GM12878 (cell line): ENCODE measurements around the gene MYH9. TPM values are rescaled to one million over a fixed set of nuclear protein-coding genes. Genes with fewer than 3 reads are reported as not detected.

Experiments used
- ATAC-seq: fragments of 200-7000 bp; cut with Tn5 transposase; 3 replicates; pipeline ENCODE4 v1.9.1; 2020; ENCODE audit warnings: mild to moderate bottlenecking, moderate library complexity
- BruUV-seq: library from RNA; stranded (reverse); fragments of 400-500 nt; replicated peaks from 2 replicates; lab custom pipeline; 2021; lab: Mats Ljungman, UMichigan
- CTCF ChIA-PET: fragments of 300-600 bp; sonication (Branson Sonifier 250); formaldehyde crosslinking; extraction: SDS; loops from one replicate; lab custom pipeline; 2021; ENCODE audit warnings: inconsistent platforms; lab: Yijun Ruan, JAX
- POLR2A ChIA-PET: fragments of 350-600 bp; formaldehyde crosslinking; extraction: SDS; loops from one replicate; lab custom pipeline; 2021; ENCODE audit warnings: inconsistent platforms; lab: Charles Lee
- RAD21 ChIA-PET: fragments of 300-600 bp; sonication (Branson Sonifier 250); formaldehyde crosslinking; loops from one replicate; lab custom pipeline; 2023; ENCODE audit warnings: antibody characterized with exemption; ENCODE audit not compliant: unreplicated experiment; lab: Charles Lee
- SMC1A ChIA-PET: fragments of 300-600 bp; sonication (Branson Sonifier 250); formaldehyde crosslinking; loops from one replicate; lab custom pipeline; 2023; ENCODE audit not compliant: unreplicated experiment, uncharacterized antibody; lab: Charles Lee
- DNase-seq: peaks from one replicate; pipeline ENCODE4 v3.0.0-alpha.2; 2011; ENCODE audit warnings: low read depth, low spot score
- FAIRE-seq: peaks from 3 replicates; lab custom pipeline; 2011; peaks lifted over from hg19 to GRCh38; lab: Jason Lieb, UNC
- H2AFZ ChIP-seq: 2 replicates; pipeline ENCODE4 v1.6.0; 2011; ENCODE audit warnings: low read depth, low read length, control low read depth; ENCODE audit not compliant: control insufficient read depth
- H3K27ac ChIP-seq: 2 replicates; pipeline ENCODE4 v1.5.1; 2011; ENCODE audit warnings: control low read depth; ENCODE audit not compliant: control insufficient read depth, insufficient read depth
- H3K27me3 ChIP-seq, 2 experiments: replicated peaks in 1 of 2; 2 replicates each; pipeline versions ENCODE4 v1.6.0 to v1.6.1; 2011; ENCODE audit warnings: low read length in 1 of 2; ENCODE audit not compliant: control insufficient read depth in 2 of 2, insufficient read depth in 2 of 2
- H3K36me3 ChIP-seq, 2 experiments: 2 replicates each; pipeline ENCODE4 v1.5.1; 2011; ENCODE audit warnings: low read length in 1 of 2; ENCODE audit not compliant: control insufficient read depth in 2 of 2, insufficient read depth in 2 of 2
- H3K4me1 ChIP-seq: 2 replicates; pipeline ENCODE4 v1.6.1; 2011; ENCODE audit warnings: mild to moderate bottlenecking, low read length, moderate library complexity, mixed read lengths; ENCODE audit not compliant: control insufficient read depth, insufficient read depth
- H3K4me2 ChIP-seq: 2 replicates; pipeline ENCODE4 v1.6.0; 2011; ENCODE audit warnings: control low read depth; ENCODE audit not compliant: control insufficient read depth, insufficient read depth
- H3K4me3 ChIP-seq: fragments of 200-600 bp; sonication (generic); 2 replicates; pipeline ENCODE4 v1.5.1; 2016
- H3K79me2 ChIP-seq: 2 replicates; pipeline ENCODE4 v1.6.0; 2011; ENCODE audit warnings: low read length; ENCODE audit not compliant: control insufficient read depth, insufficient read depth
- H3K9ac ChIP-seq: 2 replicates; pipeline ENCODE4 v1.8.0; 2011; ENCODE audit warnings: low read length, control low read depth, mixed read lengths; ENCODE audit not compliant: control insufficient read depth, insufficient read depth
- H3K9me3 ChIP-seq: replicated peaks from 3 replicates; pipeline ENCODE4 v1.5.1; 2011; ENCODE audit warnings: mild to moderate bottlenecking, low read length; ENCODE audit not compliant: control insufficient read depth, insufficient read depth
- H4K20me1 ChIP-seq: 2 replicates; pipeline ENCODE4 v1.6.0; 2011; ENCODE audit not compliant: control insufficient read depth, insufficient read depth
- ATF3 ChIP-seq: IDR thresholded peaks from 2 replicates; pipeline ENCODE4 v1.6.1; 2011; ENCODE audit warnings: low read depth, mild to moderate bottlenecking, low read length, moderate library complexity, borderline replicate concordance; ENCODE audit errors: extremely low read depth
- BCL11A ChIP-seq: IDR thresholded peaks from 2 replicates; pipeline ENCODE4 v1.6.1; 2011; ENCODE audit warnings: low read depth, low read length
- CHD2 ChIP-seq: IDR thresholded peaks from 2 replicates; pipeline ENCODE4 v1.6.1; 2011; ENCODE audit warnings: low read depth, low read length, improper control_type of control experiment, borderline replicate concordance
- E4F1 ChIP-seq: fragments of 450-650 bp; IDR thresholded peaks from 2 replicates; pipeline ENCODE4 v1.6.1; 2018; ENCODE audit warnings: borderline replicate concordance, mild to moderate bottlenecking; ENCODE audit not compliant: partially characterized antibody
- HDAC6 ChIP-seq: fragments of 200-600 bp; sonication (generic); IDR thresholded peaks from one replicate; pipeline ENCODE4 v1.8.0; 2017; ENCODE audit warnings: antibody characterized with exemption; ENCODE audit not compliant: unreplicated experiment
- MLLT1 ChIP-seq: fragments of 450-650 bp; IDR thresholded peaks from 2 replicates; pipeline ENCODE4 v1.6.1; 2016; ENCODE audit warnings: mild to moderate bottlenecking
- MYC ChIP-seq: IDR thresholded peaks from 2 replicates; pipeline ENCODE4 v1.6.1; 2011; ENCODE audit warnings: mild to moderate bottlenecking, low read length, moderate library complexity, inconsistent platforms; ENCODE audit not compliant: insufficient read depth, insufficient replicate concordance, insufficient read length, severe bottlenecking
- POLR2AphosphoS5 ChIP-seq: IDR thresholded peaks from 2 replicates; pipeline ENCODE4 v1.6.1; 2011; ENCODE audit warnings: mild to moderate bottlenecking, low read length, inconsistent platforms
- RAD51 ChIP-seq: fragments of 450-650 bp; IDR thresholded peaks from 2 replicates; pipeline ENCODE4 v1.6.1; 2016; ENCODE audit warnings: moderate library complexity, mild to moderate bottlenecking, inconsistent platforms
- STAT1 ChIP-seq: fragments of 450-650 bp; conservative IDR thresholded peaks from 2 replicates; pipeline ENCODE4 v1.6.1; 2014; ENCODE audit warnings: antibody characterized with exemption, mild to moderate bottlenecking
- SUPT20H ChIP-seq: IDR thresholded peaks from 2 replicates; pipeline ENCODE4 v1.6.1; 2011; ENCODE audit warnings: low read depth, mild to moderate bottlenecking, low read length, moderate library complexity, borderline replicate concordance; ENCODE audit not compliant: control insufficient read depth
- ZBTB33 ChIP-seq: fragments of 450-650 bp; IDR thresholded peaks from 2 replicates; pipeline ENCODE4 v1.6.1; 2017; ENCODE audit warnings: mild to moderate bottlenecking
- ZNF384 ChIP-seq: IDR thresholded peaks from 2 replicates; pipeline ENCODE4 v1.6.1; 2012; ENCODE audit warnings: low read depth, mild to moderate bottlenecking, low read length, improper control_type of control experiment, borderline replicate concordance
- WGBS: methylation state at CpG from one replicate; pipeline ENCODE4 v1.1.6; 2016; ENCODE audit warnings: low lambda C conversion rate; ENCODE audit not compliant: insufficient replicate concordance, insufficient coverage; ENCODE audit errors: missing lambda C conversion rate; 5-methylcytosine and 5-hydroxymethylcytosine counted together
- in situ Hi-C: fragments of 300-500 bp; cut with MboI; formaldehyde crosslinking; loops from 9 replicates; pipeline ENCODE4 v1.14.3; 2018; ENCODE audit warnings: mixed read lengths
- intact Hi-C: fragments of 100-400 bp; cut with micrococcal nuclease; formaldehyde crosslinking; loops from one replicate; pipeline ENCODE4 v1.14.2; 2022; ENCODE audit not compliant: unreplicated experiment
- polyA plus RNA-seq, 11 experiments: library from polyadenylated mRNA; depleted of rRNA in 4 of 11; unstranded in 6 of 11; stranded (reverse) in 5 of 11; fragments of >200 nt; fragmentation: Nextera tagmentation in 4 of 11; fragmentation: Illumina TruSeq in 1 of 11; extraction: Ambion mirVana in 4 of 11; extraction: Trizol in 1 of 11; gene quantifications; 1 replicate in 1 of 11; 2 replicates in 10 of 11; pipeline versions ENCODE4 v1.2.1 to v1.2.3, GENCODE V29; 2011 to 2016; ENCODE audit warnings: inconsistent platforms in 2 of 11, missing spikeins in 2 of 11, low read depth in 1 of 11
- total RNA-seq, 4 experiments: library from RNA; depleted of rRNA in 3 of 4; stranded (reverse); fragments of >200 nt in 3 of 4; fragmentation: Illumina TruSeq in 1 of 4; extraction: Trizol in 1 of 4; gene quantifications; 2 replicates each; pipeline versions ENCODE4 v1.2.1 to v1.2.3, GENCODE V29; 2013 to 2021

Gene MYH9
- total and polyA plus RNA-seq, 10 of the 15 experiments (the other 5 are each of a cell fraction or from before 2014, with no cell fraction given) = 5.1 to 525 (median 145) TPM

- peaks cover 6% of the 10 kb centered on the region for H3K4me1 ChIP-seq
- H3K9me3 ChIP-seq = no peaks in the 10 kb centered on the region
- no peak overlapping the region for H3K4me3 ChIP-seq
- intact Hi-C loops = no loop called here
- TF ChIP-seq BCL11A (no peak), MYC (no peak), POLR2AphosphoS5 (no peak), E4F1 (no peak), CHD2 (no peak), ZBTB33 (no peak), SUPT20H (no peak), HDAC6 (no peak), MLLT1 (no peak), STAT1 (no peak), ZNF384 (no peak), ATF3 (no peak), RAD51 (no peak)
- TF ChIP-seq, all 136 proteins: peak for 0
- Histone ChIP-seq H4K20me1 (no peaks in the 10 kb centered on the region), H3K27ac (no peak overlapping the region), H3K36me3 (peaks cover 13 to 46% of the 10 kb centered on the region in 2 experiments), H3K79me2 (no peaks in the 10 kb centered on the region), H3K27me3 (no peaks in the 10 kb centered on the region), H3K9ac (no peak overlapping the region), H3K4me2 (no peak overlapping the region), H2AFZ (no peak overlapping the region)
- in situ Hi-C loops = no loop called here
- BruUV-seq = no TSS peak
- ChIA-PET CTCF (no interaction called here), POLR2A (no interaction called here), RAD21 (no interaction called here), SMC1A (interaction anchor here (0.9 kb wide), 1 partner anchor 20 kb away, joined by 3 read pairs; no protein-coding TSS in a partner anchor)
- ATAC-seq (no peak), DNase-seq (no peak), FAIRE-seq (no peak)
- WGBS = 87% methylated on average over 14 of the region's 14 CpGs
These were observed 105.9 kb downstream of the MYH9 start for GRCh38 chr22:36281781-36282327.
